ENCODE data around the gene ACOT11.

GRCh38 chr1:54610048-54610447, 62.0 kb downstream of the ACOT11 start:
- TF ChIP-seq POLR2A (IDR thresholded peaks at IDR 0.05) (no peak), POLR2AphosphoS5 (IDR thresholded peaks at IDR 0.05) (no peak), CTCF (IDR thresholded peaks at IDR 0.05) (no peak)
